Transverse colon (tissue), 4 donors: ENCODE data around the gene ARHGEF7.
"Not testable (repeated sequence)": the region's sequence is repeated elsewhere in the genome, so short reads cannot be mapped to it uniquely, and the experiment has no call there.

Experiments
- EP300 ChIP-seq: sonication (generic); formaldehyde crosslinking; IDR thresholded peaks from one replicate; pipeline ENCODE4 v1.6.1; 2017; ENCODE audit warnings: antibody characterized with exemption, low read depth
- POLR2A ChIP-seq: fragments of 450-650 bp; IDR thresholded peaks from one replicate; pipeline ENCODE4 v1.6.1; 2016; ENCODE audit warnings: antibody characterized with exemption, mild to moderate bottlenecking, moderate library complexity
- POLR2AphosphoS5 ChIP-seq, 3 donors: sonication (generic); formaldehyde crosslinking; IDR thresholded peaks; one replicate each; pipeline ENCODE4 v1.6.1; 2016; ENCODE audit warnings: antibody characterized with exemption in 3 of 3
- TF ChIP-seq, protein P1 (sequence below), 5 experiments: fragments of 200-600 bp in 3 of 5; fragments of 450-650 bp in 2 of 5; sonication (generic) in 3 of 5; IDR thresholded peaks; 1 replicate in 2 of 5; 2 replicates in 3 of 5; pipeline ENCODE4 v1.5.1; 2016 to 2017; ENCODE audit warnings: antibody characterized with exemption in 5 of 5, inconsistent platforms in 3 of 5, mild to moderate bottlenecking in 2 of 5, moderate library complexity in 1 of 5

DNA sequence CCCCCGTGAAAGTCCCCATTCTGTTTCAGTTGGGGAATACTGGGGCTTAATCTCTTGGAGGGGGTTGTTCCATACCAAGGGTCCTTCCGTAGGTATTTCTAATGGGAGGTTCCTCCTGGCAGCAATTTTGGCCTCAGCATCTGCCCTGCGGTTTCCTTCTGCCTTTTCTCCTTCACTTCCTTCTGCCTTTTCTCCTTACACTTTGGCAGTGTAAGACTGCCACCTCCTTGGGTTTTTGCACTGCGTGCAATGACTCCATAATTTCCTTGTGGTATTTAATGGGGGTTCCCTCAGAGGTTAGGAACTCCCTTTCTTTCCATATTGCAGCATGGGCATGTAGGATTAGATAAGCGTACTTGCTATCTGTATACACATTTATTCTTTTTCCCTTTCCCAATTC, 78.1 kb downstream of the ARHGEF7 start:
- TF ChIP-seq, protein P1, sequence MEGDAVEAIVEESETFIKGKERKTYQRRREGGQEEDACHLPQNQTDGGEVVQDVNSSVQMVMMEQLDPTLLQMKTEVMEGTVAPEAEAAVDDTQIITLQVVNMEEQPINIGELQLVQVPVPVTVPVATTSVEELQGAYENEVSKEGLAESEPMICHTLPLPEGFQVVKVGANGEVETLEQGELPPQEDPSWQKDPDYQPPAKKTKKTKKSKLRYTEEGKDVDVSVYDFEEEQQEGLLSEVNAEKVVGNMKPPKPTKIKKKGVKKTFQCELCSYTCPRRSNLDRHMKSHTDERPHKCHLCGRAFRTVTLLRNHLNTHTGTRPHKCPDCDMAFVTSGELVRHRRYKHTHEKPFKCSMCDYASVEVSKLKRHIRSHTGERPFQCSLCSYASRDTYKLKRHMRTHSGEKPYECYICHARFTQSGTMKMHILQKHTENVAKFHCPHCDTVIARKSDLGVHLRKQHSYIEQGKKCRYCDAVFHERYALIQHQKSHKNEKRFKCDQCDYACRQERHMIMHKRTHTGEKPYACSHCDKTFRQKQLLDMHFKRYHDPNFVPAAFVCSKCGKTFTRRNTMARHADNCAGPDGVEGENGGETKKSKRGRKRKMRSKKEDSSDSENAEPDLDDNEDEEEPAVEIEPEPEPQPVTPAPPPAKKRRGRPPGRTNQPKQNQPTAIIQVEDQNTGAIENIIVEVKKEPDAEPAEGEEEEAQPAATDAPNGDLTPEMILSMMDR (IDR thresholded peaks at IDR 0.05), result not testable (repeated sequence)
- TF ChIP-seq POLR2AphosphoS5 (IDR thresholded peaks at IDR 0.05); POLR2A; EP300: not testable (repeated sequence)
